ENCODE results near the gene NKX1-1. TPM values are rescaled to one million over a fixed set of nuclear protein-coding genes. Genes with fewer than 3 reads are reported as not detected.

Gene NKX1-1
- total RNA-seq, 2 donors from 2014 or later = not detected

DNA sequence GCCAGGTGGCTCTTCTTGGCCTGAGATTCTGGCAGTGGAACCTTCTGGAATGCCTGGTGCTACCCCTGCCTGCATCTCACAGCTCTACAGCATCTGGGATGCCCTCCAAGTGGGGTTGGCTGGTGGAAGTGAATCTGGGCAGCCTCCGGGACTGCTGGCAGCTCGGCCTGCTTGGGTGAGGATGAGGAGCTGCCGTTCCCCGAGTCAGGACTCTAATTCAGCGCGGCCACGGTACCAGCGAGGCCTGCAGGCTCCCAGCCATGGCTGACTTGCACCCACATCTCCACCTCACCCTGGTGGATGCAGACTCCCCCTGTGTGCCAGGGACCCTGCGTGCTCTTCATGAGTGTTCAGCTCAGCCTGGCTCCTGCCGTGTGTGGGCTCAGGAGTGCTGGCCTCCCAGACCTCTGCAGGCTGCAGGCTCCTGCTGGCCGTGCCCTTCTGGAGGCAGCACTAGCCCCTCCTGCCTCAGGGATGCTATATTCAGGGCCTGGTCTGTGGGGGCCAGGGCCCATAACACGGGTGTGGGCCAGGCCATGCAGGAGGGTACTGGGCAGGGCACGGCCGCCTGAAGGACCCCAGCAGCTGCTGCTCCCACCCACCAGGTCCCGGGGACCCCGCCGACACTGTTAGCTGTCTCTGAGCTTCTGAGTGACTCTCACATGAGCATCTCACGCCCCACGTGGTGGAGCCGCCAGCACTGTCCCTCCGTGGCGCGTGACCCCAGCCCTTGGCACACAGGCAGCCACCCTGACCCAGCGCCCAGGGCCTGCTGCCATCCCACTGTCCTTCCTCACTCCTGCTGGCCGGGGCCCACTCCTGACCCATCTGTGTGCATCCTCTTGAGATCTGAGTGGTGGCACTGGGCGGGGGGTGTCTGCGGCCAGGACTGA lies 48.6 kb downstream of the NKX1-1 start:
- no peak overlapping the region for H3K27ac Mint-ChIP-seq
- DNase-seq (no peak), ATAC-seq (replicated peaks in 1 of 2) (no peak)
- H3K36me3 Mint-ChIP-seq (ENCODE audit: insufficient read depth in 2 of 2) = peaks cover 0 to 2% of the 10 kb centered on the region in 2 donors
- no peaks in the 10 kb centered on the region for H3K27me3 Mint-ChIP-seq (ENCODE audit: low read depth)
- H3K4me3 Mint-ChIP-seq = no peak overlapping the region
- H3K9me3 Mint-ChIP-seq = no peaks in the 10 kb centered on the region
- H3K4me1 Mint-ChIP-seq (ENCODE audit: low read depth) = no peaks in the 10 kb centered on the region

DNA sequence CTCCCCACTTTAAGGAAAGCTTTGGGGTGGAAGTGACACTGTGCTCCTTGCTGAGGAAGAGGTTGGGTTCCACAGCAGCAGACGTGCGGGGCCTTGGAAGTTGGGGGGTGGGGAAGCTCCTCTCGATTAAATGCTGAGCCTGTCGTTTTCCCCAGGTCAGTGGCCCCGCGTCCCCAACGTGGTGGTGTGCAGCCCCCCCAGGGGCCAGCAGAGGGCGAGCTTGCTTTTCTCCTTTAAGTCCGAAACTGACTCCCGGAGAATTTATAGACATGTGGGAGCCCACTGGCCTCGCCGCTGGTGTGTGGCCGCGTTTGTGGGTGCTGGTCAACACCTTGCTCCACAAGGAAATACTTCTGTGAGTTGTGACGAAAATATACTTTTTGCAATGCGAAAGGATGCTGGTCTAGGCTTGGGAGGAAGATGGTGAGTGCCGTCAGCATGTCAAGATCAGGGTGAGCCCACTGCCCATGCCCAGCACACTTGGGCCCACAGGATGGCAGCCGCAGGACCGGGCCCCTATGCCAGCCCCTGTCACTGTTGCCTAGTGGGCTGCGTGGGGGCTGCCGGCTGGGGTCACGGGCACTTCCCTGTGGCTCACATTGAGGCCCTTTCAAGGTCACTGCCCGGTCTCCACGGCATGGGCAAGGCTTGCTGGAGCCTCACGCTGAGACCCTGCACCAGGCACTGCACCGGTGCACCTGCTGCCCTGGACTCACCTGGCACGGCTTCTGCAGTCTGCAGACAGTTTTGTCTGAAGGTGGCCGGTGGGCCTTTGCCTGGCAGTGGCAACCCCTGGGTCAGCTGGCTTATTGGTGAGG lies 49.9 kb downstream of the NKX1-1 start:
- Mint-ChIP-seq H3K4me3 (no peak overlapping the region), H3K27me3 (ENCODE audit: low read depth) (no peaks in the 10 kb centered on the region), H3K36me3 (ENCODE audit: insufficient read depth in 2 of 2) (no peaks in the 10 kb centered on the region), H3K9me3 (no peaks in the 10 kb centered on the region), H3K4me1 (ENCODE audit: low read depth) (peaks cover 5% of the 10 kb centered on the region), H3K27ac (no peak overlapping the region)
- ATAC-seq (replicated peaks in 1 of 2) = no peak
- peak; percentile 49 for DNase-seq

DNA sequence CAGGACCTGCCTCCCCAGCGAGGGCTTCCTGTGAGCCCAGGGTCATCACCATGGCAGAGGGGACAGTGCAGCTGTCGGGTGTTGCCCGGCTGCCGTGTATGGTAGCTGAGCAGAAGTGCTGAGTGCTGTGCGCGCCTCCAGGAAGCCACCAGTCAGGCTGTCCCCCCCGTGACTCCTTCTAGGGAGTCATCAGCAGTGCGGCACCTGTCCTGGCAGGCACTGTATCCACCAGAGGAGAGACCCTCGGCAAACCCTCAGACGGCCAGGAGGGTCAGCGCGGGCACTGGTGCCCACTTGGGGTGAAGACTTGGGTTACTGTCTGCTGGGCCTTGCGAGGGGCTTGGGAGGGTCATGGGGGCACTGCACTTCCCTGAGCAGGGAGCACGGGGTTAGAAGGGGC lies 50.9 kb downstream of the NKX1-1 start:
- no peak for ATAC-seq (replicated peaks in 1 of 2)
- no peak for DNase-seq
- no peaks in the 10 kb centered on the region for H3K27me3 Mint-ChIP-seq (ENCODE audit: low read depth)
- no peaks in the 10 kb centered on the region for H3K36me3 Mint-ChIP-seq (ENCODE audit: insufficient read depth in 2 of 2)
- H3K4me1 Mint-ChIP-seq (ENCODE audit: low read depth) = peaks cover 9% of the 10 kb centered on the region
- H3K9me3 Mint-ChIP-seq = no peaks in the 10 kb centered on the region
- no peak overlapping the region for H3K4me3 Mint-ChIP-seq
- H3K27ac Mint-ChIP-seq = no peak overlapping the region

DNA sequence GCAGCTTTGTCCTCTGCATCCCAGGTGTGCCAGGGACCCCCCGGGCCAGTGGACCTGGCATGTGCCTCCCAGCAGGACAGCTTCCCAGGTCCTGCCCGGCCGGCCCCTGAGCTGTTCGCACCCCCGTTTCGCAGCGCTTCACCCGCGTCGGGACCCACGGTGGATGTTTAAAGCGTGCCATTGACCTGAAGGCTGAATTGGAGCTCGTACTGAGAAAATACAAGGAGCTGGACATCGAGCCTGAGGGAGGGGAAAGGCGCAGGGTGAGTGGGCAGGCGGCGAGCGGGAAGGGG lies 51.3 kb downstream of the NKX1-1 start:
- Mint-ChIP-seq H3K27ac (no peak overlapping the region), H3K4me1 (ENCODE audit: low read depth) (peaks cover 13% of the 10 kb centered on the region), H3K36me3 (ENCODE audit: insufficient read depth in 2 of 2) (no peaks in the 10 kb centered on the region), H3K27me3 (ENCODE audit: low read depth) (no peaks in the 10 kb centered on the region), H3K9me3 (no peaks in the 10 kb centered on the region), H3K4me3 (no peak overlapping the region)
- ATAC-seq (replicated peaks in 1 of 2) (no peak), DNase-seq (no peak)

DNA sequence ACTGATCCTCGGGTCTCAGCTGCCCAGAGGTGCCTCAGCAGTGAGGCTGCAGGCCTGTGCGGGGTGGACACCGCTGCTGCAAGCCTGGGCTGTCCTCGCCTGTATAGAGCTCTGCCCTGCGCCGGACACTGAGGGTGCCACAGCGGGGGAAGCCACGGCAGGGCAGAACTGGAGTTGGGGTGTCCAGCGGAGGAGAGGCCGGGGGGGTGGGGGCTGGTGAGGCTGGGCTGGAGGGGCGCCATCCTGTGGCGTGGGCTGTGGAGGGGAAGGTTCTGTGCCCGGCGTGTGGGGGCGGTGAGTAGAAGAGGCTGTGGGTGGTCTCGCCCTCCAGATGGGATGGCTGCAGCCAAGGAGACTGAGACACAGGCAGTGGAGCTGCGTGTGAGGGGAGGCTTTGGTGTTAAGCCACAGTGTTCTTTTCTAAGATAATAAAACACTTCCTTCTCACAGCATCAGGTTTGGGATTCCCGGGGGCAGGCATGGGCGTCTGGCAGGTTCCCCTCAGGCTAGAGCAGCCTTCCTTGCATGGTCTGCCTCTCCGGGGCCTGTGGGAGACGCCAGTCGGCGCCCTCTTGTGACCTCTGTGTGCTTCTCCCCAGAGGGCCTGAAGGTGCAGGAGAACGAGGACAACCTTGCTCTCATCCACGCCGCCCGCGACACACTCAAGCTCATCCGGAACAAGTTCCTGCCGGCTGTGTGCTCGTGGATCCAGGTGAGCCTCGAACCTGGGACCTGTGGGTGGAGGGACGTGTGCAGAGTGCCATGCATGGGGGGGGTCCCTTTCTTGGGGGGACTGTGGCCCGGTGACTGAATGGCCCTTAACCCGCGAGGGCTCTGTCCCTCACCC lies 51.9 kb downstream of the NKX1-1 start:
- DNase-seq = no peak
- no peaks in the 10 kb centered on the region for H3K27me3 Mint-ChIP-seq (ENCODE audit: low read depth)
- no peaks in the 10 kb centered on the region for H3K9me3 Mint-ChIP-seq
- H3K27ac Mint-ChIP-seq = no peak overlapping the region
- no peak for ATAC-seq (replicated peaks in 1 of 2)
- H3K4me1 Mint-ChIP-seq (ENCODE audit: low read depth) = peaks cover 18% of the 10 kb centered on the region
- no peak overlapping the region for H3K4me3 Mint-ChIP-seq
- H3K36me3 Mint-ChIP-seq (ENCODE audit: insufficient read depth in 2 of 2) = peaks cover 0 to 2% of the 10 kb centered on the region in 2 donors

DNA sequence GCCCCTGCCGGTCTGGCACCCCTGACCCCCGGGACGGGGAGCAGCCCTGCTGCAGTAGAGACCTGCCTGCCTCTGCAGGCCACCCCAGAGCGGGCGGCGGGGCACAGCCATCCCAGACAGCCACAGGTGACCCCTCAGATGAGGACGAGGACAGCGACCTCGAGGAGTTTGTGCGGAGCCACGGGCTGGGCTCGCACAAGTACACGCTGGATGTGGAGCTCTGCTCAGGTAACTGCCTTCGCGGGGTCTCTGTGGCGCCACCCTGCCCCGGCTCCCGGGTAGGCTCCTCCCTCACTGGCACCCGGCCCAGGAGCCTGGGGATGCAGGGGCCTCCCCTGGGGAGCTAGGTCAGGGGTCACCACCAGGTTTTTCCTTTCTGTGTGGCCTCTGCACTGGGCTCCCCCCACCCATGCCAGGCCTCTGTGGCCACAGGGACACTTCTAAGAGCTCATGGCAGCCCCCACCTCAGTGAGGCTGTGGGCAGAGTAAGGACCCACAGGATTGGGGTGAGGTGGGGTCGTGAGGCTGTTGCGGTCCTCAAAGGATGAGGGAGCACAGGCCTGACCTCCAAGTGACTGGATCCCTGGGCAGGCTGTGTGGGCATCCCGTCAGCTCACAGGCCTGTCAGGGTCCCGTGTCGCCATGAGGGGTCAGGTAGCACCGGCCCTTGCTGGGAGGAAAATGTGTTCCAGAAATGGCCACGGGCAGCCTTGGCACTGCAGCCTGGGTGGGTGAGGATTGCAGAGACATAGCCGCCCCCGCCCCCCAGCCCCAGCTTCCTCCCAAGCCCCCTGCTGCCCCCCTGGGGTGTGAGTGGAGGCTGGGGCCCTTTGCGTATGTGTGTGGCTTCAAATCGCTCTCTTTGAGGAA lies 52.8 kb downstream of the NKX1-1 start:
- H3K4me1 Mint-ChIP-seq (ENCODE audit: low read depth) = peaks cover 27% of the 10 kb centered on the region
- H3K27ac Mint-ChIP-seq = no peak overlapping the region
- H3K27me3 Mint-ChIP-seq (ENCODE audit: low read depth) = no peaks in the 10 kb centered on the region
- no peak for DNase-seq
- no peak overlapping the region for H3K4me3 Mint-ChIP-seq
- no peak for ATAC-seq (replicated peaks in 1 of 2)
- no peaks in the 10 kb centered on the region for H3K9me3 Mint-ChIP-seq
- peaks cover 0 to 5% of the 10 kb centered on the region in 2 donors for H3K36me3 Mint-ChIP-seq (ENCODE audit: insufficient read depth in 2 of 2)

Other genes with a start within 250 kb of the NKX1-1 start
- 1 to 10 TPM; 7.0 to 8.2 TPM for gene SPON2, start 233.9 kb downstream of the NKX1-1 start, total RNA-seq
- gene CTBP1, start 157.3 kb downstream of the NKX1-1 start, total RNA-seq = 100 to 1,000 TPM; 182 to 190 TPM
- gene MAEA, start 116.6 kb downstream of the NKX1-1 start, total RNA-seq = 10 to 100 TPM; 38.4 to 48.4 TPM
- gene UVSSA, start 59.2 kb downstream of the NKX1-1 start, total RNA-seq = 10 to 100 TPM; 23.0 to 25.8 TPM